PFSK-1 (cell line): ENCODE results near the gene CNIH3.

ENCODE experiments used
- FOXP2 ChIP-seq: optimal IDR thresholded peaks from 2 replicates; pipeline ENCODE3; 2011; ENCODE audit warnings: borderline replicate concordance, control low read depth, inconsistent platforms; ENCODE audit not compliant: insufficient read depth; ENCODE audit errors: extremely low read length, extremely low read depth
- POLR2AphosphoS5 ChIP-seq: IDR thresholded peaks from 2 replicates; pipeline ENCODE4 v1.6.1; 2012; ENCODE audit warnings: low read depth, mild to moderate bottlenecking, control low read depth, low read length, moderate library complexity
- SIN3A ChIP-seq: IDR thresholded peaks from 2 replicates; pipeline ENCODE4 v1.6.1; 2012; ENCODE audit warnings: mild to moderate bottlenecking, low read length, moderate library complexity, borderline replicate concordance; ENCODE audit not compliant: insufficient read depth
- TAF1 ChIP-seq: IDR thresholded peaks from 2 replicates; pipeline ENCODE4 v1.6.1; 2012; ENCODE audit warnings: low read length, control low read depth, borderline replicate concordance; ENCODE audit not compliant: insufficient read depth
- TF ChIP-seq, protein P1 (sequence below), 2 experiments: IDR thresholded peaks; 2 replicates each; pipeline versions ENCODE4 v1.6.1 to v1.8.0; 2011 to 2012; ENCODE audit warnings: low read depth in 2 of 2, low read length in 2 of 2, control low read depth in 1 of 2, inconsistent platforms in 1 of 2, mild to moderate bottlenecking in 1 of 2, moderate library complexity in 1 of 2; ENCODE audit not compliant: insufficient read depth in 1 of 2

CNIH3 gene

DNA sequence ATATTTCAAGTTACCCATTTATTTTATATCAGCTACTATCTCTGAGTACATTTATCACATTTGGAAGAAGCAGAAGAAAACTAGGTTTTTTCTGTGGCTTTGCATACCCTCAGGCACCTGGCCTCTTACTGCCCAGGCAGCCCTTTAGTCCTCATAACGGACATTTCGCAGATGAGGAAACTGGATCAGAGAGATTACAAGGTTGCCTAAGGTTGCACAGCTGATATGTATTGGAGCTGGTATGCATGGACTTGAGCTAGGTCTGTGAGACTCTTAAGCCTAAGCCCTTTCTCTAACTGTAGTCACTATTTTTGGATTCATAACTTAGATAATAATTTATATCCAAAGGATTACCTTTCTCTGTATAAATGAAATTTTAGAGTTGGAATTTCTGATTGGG, 4.0 kb downstream of the CNIH3 start:
- TF ChIP-seq SIN3A (no peak), FOXP2 (no peak), TAF1 (no peak), POLR2AphosphoS5 (no peak)
- TF ChIP-seq, protein P1, sequence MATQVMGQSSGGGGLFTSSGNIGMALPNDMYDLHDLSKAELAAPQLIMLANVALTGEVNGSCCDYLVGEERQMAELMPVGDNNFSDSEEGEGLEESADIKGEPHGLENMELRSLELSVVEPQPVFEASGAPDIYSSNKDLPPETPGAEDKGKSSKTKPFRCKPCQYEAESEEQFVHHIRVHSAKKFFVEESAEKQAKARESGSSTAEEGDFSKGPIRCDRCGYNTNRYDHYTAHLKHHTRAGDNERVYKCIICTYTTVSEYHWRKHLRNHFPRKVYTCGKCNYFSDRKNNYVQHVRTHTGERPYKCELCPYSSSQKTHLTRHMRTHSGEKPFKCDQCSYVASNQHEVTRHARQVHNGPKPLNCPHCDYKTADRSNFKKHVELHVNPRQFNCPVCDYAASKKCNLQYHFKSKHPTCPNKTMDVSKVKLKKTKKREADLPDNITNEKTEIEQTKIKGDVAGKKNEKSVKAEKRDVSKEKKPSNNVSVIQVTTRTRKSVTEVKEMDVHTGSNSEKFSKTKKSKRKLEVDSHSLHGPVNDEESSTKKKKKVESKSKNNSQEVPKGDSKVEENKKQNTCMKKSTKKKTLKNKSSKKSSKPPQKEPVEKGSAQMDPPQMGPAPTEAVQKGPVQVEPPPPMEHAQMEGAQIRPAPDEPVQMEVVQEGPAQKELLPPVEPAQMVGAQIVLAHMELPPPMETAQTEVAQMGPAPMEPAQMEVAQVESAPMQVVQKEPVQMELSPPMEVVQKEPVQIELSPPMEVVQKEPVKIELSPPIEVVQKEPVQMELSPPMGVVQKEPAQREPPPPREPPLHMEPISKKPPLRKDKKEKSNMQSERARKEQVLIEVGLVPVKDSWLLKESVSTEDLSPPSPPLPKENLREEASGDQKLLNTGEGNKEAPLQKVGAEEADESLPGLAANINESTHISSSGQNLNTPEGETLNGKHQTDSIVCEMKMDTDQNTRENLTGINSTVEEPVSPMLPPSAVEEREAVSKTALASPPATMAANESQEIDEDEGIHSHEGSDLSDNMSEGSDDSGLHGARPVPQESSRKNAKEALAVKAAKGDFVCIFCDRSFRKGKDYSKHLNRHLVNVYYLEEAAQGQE (IDR thresholded peaks at IDR 0.05; ENCODE audit: insufficient read depth in 1 of 2, low read depth in 2 of 2, low read length in 2 of 2): no peak

DNA sequence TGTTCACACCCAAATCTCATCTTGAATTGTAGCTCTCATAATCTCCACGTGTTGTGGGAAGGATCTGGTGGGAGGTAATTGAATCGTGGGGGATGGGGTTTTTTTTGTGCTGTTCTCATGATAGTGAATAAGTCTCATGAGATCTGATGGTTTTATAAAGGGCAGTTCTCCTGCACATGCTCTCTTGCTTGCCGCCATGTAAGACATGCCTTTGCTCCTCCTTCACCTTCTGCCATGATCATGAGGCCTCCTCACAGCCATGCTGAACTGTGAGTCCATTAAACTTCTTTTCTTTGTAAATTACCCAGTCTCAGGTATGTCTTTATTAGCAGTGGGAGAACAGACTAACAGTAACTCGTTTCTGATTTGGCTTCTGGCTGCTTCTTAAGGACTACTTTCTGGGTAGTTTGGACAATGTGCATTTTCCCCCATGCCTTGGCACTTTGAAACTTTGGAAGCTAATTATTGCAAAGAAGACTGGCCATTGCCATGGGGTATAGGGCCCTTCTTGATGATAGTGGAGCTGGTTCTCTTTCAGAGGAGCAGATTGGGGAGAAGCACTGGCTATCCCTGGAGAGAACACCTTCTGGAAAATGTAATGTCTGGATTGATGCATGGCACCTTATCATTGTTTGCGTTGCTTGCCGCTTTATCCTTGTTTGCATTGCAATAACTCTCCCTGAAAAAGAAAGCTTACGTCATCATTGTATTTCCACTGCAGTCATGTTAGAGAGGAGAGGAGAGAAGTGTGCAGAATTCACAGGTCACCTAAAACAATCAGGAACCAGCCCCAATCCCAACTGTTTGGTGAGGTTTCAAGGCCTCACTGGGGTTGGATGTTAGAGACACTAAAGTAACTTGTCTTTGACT, 5.9 kb downstream of the CNIH3 start:
- TF ChIP-seq SIN3A (no peak), POLR2AphosphoS5 (no peak), TAF1 (no peak), FOXP2 (no peak)
- TF ChIP-seq, protein P1 (IDR thresholded peaks at IDR 0.05; ENCODE audit: insufficient read depth in 1 of 2, low read depth in 2 of 2, low read length in 2 of 2): no peak

DNA sequence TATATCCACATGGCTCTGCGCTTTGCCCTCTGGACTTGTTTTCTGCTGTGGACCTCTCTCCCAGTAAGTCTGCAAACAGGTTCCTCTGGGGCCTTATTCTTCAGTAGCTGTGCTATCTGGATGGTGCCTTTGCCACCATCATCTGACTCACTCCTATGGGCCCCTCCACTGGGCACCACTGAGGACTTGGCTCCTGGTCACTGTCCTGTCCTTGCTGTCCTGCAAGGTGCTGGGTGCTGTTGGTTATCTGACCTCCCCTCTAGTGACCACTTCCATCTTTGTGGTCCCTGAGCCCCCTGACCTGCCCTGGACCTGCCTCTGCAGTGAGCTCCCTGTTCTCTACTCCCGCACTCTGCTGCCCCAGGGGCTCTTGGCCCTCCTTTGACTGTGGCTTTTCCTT, 6.7 kb downstream of the CNIH3 start:
- TF ChIP-seq FOXP2: no peak
- TF ChIP-seq POLR2AphosphoS5: no peak
- TF ChIP-seq, protein P1 (IDR thresholded peaks at IDR 0.05; ENCODE audit: insufficient read depth in 1 of 2, low read depth in 2 of 2, low read length in 2 of 2): no peak
- no peak for TF ChIP-seq TAF1
- TF ChIP-seq SIN3A: no peak

DNA sequence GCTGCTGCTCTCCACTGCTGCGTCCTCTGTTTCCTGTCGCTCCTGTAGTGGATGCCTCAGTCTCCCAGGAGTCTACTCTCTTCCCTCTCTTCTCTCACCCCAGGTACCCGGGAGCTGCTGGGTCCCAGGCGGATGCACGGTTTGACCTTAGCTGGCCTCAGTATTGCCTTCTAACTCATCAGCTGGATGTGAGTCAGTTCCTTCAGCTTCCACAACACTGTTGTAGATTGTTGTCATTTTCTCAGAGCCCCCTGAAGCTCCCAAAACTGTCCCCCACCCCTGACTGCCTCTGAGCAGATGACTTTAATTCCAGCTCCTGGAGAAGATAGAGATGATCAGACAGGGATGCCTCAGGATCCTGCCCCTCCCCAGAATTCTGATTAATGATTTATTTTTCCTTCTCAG, 7.2 kb downstream of the CNIH3 start:
- TF ChIP-seq SIN3A (no peak), FOXP2 (no peak), POLR2AphosphoS5 (no peak)
- TF ChIP-seq, protein P1 (IDR thresholded peaks at IDR 0.05; ENCODE audit: insufficient read depth in 1 of 2, low read depth in 2 of 2, low read length in 2 of 2): no peak
